ENCODE results near the gene CDH10.

GRCh38 chr5:24591426-24591825 is 53.4 kb downstream of the CDH10 start:
- TF ChIP-seq SMAD1 (IDR thresholded peaks at IDR 0.05; ENCODE audit: low read depth, low read length, partially characterized antibody) (no peak), MXI1 (IDR thresholded peaks at IDR 0.05; ENCODE audit: low read depth, low read length) (no peak)

Data from K562 (cell line).